HG03558 (cell line): ENCODE data around the gene CRELD2.

Experiments used
- ATAC-seq: cut with Tn5 transposase; IDR thresholded peaks from one replicate; pipeline ENCODE4 v1.9.1; 2021; ENCODE audit warnings: moderate number of reproducible peaks; ENCODE audit not compliant: unreplicated experiment; ENCODE audit errors: extremely low read depth

CRELD2 gene

DNA sequence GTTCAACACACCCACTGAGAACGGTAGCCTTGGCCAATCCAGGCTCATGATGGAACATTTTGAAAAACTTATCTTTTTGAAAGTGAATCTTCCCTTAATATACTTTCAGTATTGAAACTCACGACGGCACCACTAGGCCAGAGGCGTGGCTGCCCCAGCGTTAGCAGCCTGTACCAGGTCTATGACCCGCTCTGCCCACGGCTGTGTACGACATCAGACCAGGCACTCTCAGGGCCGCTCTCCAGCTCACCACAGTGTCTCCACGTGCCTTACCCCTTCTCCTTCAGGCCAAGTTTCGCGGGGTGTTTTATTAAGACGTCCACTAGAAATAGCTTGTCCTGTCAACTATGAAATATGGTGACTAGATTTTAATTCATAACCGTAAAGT, 31.4 kb upstream of the CRELD2 start:
- ATAC-seq: no peak

DNA sequence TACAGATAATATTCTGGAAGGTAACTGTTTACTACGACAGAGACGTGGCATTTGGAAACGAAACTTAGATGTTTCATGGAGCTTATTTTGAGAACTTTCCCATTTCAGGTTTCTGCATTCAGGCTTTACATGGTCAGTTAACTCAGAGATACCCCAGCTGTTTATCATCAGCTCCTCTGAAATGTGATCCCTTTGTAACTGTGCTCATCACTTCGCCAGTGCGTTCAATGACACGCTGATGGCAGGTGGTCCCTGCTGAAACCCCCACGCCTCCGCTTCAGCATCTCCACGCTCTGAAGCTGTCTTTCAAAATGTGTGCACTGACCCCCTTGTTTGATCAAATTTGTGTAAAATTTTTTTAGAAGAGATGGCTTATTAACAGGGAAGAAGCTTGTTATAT, 30.7 kb upstream of the CRELD2 start:
- no peak for ATAC-seq

DNA sequence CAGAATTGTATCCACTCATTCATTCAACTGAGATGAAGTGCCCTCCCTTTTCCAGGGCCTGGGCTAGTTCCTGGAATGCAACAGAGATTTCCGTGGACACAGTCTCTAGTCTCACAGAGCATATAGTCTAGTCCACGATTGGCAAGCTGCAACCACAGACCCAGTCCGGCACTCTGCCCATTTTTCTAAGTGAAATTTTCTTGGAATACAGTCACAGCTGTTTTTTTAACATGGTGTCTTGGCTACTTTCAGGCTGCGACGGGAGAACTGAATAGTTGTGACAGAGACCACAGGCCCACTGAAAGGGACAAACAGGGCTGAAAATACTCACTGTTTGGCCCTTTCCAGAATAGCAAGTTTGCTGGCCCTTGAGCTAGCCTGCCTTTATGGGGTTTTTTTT, 29.4 kb upstream of the CRELD2 start:
- ATAC-seq: no peak

DNA sequence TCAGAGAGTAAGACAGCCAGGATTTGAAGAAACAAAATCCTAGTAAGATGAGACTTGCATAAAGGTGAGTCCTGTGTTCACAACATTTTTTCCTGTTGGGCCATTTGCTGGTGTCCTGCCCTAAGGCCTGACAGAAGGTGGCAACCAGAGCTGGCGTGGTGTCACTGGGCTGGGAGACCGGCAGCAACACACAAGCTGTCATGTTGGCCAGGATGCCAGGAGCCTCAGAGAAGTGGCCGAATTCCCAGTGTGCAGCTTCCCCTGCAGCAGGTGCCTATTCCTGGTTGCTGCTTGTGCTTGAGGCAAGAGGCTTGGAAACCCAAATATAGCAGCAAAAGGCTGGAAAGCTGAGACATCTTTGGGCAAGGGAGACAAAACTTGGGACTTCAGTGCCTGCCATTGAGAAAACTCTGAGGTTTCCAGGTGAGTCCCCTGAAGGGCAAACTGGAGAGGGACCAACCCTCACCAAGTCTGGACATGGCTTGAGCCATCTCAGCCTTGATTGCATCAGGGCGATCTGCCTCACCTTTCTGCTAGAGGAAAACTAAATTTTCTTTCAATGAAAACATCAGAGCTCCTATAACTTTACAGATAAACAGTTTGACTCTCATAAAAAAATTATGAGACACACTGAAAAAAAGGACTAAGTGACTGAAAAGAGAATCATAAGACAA, 26.1 kb upstream of the CRELD2 start:
- no peak for ATAC-seq

DNA sequence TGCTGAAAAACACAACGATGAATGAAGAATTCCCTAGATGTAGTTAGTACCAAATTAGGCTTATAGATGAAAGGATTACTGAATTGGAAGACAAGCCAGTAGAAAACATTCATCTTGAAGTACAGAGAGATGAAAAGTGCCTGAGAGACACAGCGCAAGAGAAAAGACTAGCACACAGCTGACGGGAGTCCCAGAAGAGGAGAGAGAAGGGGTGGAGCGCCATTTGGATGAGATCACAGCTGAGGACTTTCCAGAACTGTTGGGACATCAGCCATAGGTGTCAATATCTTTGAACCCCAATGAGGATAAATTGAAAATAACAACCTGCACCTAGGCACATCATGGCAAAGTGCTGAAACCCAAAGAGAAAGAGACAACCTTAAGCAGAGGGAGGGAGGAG, 25.4 kb upstream of the CRELD2 start:
- no peak for ATAC-seq

DNA sequence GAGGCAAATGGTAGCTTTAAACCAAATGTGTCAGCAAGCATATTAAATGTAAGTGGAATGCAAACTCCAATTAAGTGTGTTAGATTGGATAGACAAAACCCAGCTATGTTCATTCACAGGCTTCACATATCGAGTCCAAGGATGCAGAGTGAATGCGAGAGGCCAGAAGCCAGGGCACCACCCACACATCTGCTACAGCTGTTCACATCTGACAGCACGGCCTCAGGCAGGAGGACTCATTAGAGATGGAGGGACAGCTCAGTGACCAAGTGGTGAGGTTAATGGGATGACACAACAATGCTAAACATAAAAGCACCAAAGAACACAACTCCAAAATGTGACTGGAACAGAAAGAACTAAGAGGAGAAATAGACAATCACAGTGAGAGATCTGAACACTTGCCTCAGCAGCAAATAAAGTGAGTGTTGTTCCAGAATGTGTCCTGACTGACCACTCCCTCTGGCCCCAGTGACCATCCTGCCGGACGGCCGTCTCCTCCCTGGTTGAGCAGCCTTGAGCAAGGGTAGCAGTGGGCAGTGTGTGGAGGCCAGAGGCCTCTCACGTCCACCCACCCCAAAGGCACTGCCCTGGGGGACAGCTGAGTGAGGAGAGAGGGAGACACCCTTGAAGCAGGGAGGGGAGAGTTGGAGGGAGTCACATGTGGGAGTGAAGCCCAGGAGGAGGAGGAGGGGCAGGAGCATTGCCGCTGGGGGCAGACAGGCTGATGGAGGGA, 23.9 kb upstream of the CRELD2 start:
- no peak for ATAC-seq

DNA sequence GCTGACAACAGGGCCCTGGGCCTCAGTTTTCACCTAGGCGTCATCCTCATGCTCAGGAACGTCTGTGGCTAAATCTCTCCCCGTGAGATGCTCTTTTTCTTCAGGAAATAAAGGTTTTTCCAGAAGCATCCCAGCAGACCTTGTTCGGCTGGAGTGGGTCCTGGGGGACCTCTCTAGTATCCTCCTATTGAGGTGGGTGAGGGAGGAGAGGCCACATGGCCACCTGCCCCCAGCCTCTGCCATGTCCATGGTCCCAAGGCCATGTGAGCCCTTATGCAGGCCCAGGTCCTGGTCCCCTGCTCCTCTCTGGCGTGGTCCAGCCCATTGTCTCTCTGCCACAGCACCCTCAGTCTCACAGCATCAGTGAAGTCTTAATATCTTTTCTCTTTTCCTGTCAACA, 22.2 kb upstream of the CRELD2 start:
- no peak for ATAC-seq

DNA sequence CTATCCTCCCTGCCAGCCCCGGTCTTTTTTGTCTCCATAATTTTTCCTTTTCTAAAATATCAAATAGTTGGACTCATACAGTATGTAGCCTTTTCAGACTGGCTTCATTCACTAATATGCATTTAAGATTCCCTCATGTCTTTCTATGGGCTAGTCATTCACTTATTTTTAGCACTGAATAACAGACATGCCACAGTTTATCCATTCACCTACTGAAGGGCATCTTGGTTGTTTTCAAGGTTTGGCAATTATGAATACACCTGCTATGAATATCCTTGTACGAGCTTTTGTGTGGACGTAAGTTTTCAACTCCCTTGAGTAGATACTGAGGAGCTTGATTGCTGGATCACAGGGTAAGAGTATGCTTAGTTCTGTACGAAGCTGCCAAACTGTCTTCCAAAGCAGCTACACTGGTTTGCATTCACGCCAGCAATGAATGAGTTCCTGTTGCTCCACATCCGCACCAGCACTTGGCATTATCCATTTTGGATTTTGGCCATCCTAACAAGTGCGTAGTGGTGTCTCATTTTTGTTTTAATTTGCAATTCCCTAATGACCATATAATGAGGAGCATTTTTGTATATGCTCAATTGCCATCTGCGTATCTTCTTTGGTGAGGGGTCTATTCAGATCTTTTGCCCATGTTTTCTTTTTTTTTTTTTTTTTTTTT, 21.3 kb upstream of the CRELD2 start:
- ATAC-seq: no peak

DNA sequence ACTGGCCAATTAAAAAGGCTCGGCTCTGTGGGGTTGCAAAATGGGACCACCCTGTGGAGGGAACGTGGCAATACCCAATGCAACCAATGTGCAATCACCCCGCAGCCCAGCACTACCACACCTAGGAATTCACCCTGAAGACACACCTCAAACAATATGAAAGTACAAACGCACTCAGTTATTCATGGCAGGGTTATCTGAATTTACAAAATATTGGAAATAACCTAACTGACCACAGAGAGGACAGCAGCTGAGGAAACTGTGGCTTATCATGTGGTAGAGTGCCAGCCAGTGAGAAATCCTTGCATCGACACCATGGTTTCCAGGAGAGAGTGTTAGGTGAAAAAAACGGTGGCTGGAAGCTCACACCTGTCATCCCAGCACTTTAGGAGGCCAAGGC, 18.9 kb upstream of the CRELD2 start:
- no peak for ATAC-seq

DNA sequence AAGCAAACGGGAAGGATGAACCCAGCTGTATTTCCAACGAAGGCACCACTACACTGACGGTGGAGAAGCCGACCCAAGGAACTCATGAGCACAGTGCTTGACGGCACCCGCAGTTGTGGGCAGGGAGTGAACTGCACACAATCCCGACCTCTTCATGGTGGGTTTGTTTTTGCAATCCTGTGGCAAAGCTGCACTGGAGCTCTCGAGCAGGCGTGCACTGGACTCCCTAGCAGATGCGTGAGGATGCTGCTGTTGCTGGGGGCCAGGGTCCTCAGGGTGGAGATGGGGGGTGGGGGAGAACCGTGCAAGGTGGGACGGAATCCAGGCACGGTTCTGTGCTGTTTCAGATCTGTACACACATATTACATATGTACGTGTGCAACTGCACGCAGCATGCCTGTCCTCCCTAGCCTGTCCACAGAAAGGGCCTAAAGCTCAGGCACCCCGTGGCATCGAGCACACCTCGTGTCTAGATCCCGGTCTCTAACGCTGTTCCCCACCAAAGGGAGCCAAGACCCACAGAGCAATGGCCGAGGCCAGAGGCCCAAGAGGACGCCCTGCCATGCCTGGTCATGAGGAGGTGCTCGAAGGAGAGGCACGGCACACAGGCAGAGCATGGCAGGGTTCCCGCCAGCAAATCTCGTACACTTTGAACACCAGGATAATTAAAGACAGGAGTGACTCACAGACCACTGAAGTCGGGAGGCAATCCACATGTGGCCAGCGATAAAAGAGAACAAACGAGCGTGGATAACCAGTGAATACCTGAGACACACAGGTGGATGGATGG, 17.8 kb upstream of the CRELD2 start:
- ATAC-seq: no peak

DNA sequence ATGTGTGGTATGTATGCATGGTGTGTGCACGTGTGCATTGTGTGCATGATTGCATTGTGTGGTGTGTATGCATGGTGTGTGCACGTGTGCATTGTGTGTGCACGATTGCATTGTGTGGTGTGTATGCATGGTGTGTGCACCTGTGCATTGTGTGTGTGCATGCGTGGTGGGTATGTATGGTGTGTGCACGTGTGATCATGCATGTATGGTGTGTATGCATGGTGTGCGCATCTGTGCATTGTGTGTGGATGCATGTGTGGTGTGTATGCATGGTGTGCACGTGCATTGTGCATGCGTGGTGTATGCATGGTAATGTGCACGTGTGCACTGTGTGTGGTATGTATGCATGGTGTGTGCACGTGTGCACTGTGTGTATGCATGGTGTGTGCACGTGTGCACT, 17.0 kb upstream of the CRELD2 start:
- no peak for ATAC-seq

DNA sequence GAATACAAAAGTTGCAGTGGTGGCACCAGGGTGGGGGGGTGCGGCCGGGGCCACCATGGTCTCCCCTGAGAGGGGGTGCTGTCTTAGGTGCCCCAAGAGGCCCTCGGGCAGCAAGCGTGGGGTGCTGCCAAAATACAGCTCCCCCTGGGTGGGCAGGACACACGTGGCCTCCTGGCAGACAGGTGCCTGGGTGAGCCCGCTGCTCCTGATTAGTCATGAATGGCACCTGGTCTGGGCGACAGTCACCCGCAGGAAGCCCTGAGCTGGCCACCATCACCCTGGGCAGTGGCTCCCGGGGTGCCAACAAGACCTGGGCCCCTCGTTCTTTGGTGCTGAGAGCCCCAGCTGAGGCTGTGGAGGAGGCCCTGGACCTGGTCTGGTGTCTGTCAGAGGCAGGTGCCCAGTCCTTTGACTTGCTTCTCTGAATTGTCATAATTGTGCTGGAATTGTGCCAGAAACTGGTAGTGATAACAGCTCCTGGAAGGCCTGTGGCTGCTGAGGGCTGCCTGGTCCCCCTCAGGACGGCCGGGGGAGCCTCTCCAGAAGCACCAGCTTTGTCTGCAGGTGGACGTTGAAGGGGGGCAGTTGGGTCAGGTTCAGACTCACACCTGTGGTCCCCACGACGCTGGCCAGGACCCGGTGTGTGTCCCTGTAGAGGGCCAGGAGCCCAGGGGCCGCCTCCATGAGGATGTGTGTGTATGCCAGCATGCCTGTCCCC, 15.0 kb upstream of the CRELD2 start:
- no peak for ATAC-seq

DNA sequence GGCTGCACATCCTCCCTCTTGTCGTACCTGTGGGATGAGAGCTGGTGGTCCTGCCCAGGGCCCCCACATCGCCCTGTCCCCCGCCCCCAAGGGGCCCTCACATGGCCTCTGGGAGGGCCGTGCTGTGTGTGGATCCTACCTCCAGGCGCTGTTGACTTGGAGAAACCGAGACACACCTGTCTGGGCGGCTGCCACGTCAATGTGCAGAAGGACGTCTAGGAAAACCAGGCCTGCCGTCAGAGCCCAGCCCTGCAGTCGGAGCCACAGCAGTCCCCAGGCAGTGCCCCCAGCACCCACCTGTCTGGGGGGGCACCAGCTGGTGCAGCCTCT, 14.4 kb upstream of the CRELD2 start:
- no peak for ATAC-seq

DNA sequence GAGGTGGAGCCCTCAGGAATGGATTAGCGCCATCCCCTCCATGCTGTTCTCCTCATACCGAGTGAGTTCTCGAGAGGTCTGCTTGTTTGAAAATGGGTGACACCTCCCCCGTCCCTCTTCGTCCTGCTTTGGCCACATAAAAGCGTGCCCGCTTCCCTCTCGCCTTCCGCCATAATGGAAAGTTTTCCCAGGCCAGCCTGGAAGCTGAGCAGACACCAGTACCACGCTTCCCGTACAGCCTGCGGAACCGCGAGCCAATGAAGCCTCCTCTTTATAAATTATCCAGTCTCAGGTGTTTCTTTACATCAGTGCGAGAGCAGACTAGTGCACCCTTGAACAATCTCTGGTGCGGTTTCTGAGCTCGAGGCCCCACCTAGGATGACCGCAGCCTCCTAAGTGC, 13.0 kb upstream of the CRELD2 start:
- ATAC-seq: no peak

DNA sequence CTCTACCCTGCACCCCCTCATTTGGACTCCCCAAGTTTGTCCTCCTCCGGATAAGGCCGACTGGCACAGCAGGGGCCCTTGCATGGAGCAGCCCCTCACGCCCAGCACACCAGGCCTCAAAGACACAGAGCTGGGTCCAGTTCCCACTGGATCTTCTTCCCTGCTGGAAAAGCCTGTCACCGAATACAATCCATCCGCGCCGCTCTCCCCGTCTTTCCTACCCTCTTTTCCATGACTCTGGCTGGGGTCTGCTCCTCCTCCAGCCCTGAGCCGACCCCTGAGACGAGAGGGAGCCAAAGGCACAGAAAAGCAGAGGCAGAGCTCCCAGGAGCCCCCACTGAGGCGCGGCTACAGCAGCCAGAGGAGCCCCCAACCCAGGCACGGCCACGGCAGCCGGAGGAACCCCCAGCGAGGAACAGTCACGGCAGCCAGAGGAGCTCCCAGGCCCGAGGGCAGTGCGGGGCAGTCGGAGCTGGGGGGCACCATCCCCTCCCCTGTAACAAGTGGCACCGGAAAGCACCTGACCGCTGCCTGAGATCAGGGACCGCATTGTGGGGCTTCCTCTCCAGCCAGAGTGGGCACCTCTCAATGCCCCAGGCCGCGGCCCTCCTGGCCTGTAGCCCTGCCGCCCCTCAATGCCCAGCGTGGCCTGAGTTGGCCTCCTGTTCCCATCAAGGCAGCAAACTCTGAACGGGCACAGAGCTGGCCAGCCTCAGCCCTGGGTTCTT, 12.2 kb upstream of the CRELD2 start:
- ATAC-seq: no peak

DNA sequence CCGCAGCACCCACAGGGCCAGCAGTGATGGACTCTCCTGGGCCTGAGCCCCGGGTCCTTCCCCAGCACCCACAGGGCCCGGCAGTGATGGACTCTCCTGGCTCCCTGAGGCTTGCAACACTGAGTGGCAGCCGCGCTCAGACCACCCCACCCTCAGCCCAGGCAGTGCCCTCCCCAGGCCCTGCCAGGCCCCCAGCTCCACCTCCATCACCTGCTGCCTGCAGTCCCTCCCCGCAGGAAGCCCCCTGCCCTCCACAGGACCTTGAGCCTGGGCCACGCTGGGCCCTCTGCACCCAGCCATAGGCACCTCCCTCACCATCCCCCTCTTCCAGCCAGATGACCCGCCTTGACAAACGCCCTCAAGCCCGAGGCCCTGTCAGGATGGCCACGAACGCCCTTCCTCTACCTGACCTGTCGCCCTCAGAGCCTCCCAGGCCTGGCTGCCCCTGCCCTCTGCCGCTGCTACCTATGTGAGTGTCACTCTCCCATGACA, 11.6 kb upstream of the CRELD2 start:
- ATAC-seq: no peak

DNA sequence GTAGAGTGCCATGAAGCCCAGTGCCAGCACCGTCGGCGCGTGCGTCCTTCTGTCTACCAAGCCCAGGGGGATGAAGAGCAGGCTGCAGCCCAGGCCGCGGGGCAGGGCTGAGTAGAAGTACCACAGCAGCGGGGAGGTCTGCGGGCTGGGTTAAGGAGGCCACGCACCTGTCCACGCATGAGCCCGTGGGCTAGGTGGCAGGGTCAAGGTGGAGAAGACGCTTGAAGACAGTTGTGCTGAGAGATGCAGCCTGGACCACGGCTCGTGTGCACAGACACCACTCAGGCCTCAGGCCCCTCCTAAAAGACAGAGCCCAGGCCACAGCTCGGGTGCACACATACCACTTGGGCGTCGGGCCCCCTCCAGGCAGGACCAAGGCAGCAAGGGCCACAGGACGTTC, 10.6 kb upstream of the CRELD2 start:
- no peak for ATAC-seq

DNA sequence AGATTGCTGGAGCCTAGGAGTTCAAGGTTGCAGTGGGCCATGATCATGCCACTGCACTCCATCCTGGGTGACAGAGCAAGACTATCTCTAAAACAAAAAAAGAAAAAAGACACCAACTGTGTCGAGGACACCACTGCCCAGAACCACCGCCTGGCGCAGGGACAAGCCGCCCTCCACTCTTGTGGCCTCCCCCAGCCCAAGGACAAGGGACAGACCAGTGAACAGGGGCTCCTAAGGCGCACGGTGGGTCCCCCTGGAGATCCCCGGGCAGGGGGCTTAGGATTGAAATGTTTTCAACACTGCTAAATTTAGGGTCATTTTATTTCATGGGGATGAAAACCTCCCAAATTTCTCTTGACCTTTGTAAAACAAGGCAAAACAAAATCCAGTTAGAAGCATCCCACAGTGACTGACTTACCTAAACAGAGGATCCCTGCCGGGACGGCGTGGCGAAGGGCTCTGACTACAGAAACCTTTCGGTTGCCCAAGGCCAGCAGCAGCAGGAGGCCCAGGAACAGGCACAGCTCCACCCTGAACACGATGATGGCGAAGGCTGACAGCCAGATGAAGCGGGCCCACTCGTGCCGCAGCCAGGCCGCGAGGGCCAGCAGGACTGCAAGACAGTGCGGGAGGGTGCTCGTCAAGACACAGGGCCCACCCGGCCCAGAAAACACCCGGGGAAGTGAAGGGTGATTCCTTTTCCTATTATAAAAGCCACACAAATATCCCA, 8.8 kb upstream of the CRELD2 start:
- no peak for ATAC-seq
